Measurements from ENCODE around the gene SLC25A21. TPM values are rescaled to one million over a fixed set of nuclear protein-coding genes. Genes with fewer than 3 reads are reported as not detected.
"Not testable (repeated sequence)": the region's sequence is repeated elsewhere in the genome, so short reads cannot be mapped to it uniquely, and the experiment has no call there.

Gene SLC25A21
- total RNA-seq, 2 experiments from 2014 or later = not detected

- intact Hi-C loops (cut with micrococcal nuclease) = no loop called here
- Mint-ChIP-seq H3K27ac (no peak overlapping the region), H3K36me3 (ENCODE audit: low read depth) (no peaks in the 10 kb centered on the region), H3K9me3 (peaks cover 2% of the 10 kb centered on the region), H3K4me1 (ENCODE audit: low read depth) (no peaks in the 10 kb centered on the region), H3K27me3 (peaks cover 2% of the 10 kb centered on the region), H3K4me3 (no peak overlapping the region)
- no peak for DNase-seq
- ChIA-PET CTCF (no interaction called here), POLR2A (no interaction called here)
- ATAC-seq = no peak
- TF ChIP-seq, protein P1, sequence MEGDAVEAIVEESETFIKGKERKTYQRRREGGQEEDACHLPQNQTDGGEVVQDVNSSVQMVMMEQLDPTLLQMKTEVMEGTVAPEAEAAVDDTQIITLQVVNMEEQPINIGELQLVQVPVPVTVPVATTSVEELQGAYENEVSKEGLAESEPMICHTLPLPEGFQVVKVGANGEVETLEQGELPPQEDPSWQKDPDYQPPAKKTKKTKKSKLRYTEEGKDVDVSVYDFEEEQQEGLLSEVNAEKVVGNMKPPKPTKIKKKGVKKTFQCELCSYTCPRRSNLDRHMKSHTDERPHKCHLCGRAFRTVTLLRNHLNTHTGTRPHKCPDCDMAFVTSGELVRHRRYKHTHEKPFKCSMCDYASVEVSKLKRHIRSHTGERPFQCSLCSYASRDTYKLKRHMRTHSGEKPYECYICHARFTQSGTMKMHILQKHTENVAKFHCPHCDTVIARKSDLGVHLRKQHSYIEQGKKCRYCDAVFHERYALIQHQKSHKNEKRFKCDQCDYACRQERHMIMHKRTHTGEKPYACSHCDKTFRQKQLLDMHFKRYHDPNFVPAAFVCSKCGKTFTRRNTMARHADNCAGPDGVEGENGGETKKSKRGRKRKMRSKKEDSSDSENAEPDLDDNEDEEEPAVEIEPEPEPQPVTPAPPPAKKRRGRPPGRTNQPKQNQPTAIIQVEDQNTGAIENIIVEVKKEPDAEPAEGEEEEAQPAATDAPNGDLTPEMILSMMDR (IDR thresholded peaks at IDR 0.05) = no peak
Observed at GRCh38 chr14:36863271-36863670, 309.1 kb downstream of the SLC25A21 start.

DNA sequence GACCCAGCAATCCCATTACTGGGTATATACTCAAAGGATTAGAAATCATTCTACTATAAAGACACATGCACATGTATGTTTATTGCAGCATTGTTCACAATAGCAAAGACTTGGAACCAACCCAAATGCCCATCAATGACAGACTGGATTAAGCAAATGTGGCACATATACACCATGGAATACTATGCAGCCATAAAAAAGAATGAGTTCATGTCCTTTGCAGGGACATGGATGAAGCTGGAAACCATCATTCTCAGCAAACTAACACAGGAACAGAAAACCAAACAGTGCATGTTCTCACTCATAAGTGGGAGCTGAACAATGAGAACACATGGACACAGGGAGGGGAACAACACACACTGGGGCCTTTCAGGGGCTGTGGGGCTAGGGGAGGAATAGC is 310.2 kb downstream of the SLC25A21 start:
- H3K27ac Mint-ChIP-seq; ATAC-seq; H3K36me3 Mint-ChIP-seq (ENCODE audit: low read depth); H3K27me3 Mint-ChIP-seq; H3K9me3 Mint-ChIP-seq; CTCF ChIA-PET; H3K4me3 Mint-ChIP-seq; H3K4me1 Mint-ChIP-seq (ENCODE audit: low read depth); POLR2A ChIA-PET; intact Hi-C loops (cut with micrococcal nuclease); DNase-seq: not testable (repeated sequence)

GRCh38 chr14:36860831-36861230 is 311.6 kb downstream of the SLC25A21 start:
- Mint-ChIP-seq H3K4me3 (no peak overlapping the region), H3K4me1 (ENCODE audit: low read depth) (no peaks in the 10 kb centered on the region), H3K9me3 (peaks cover 2% of the 10 kb centered on the region), H3K27ac (no peak overlapping the region), H3K36me3 (ENCODE audit: low read depth) (no peaks in the 10 kb centered on the region), H3K27me3 (peaks cover 3% of the 10 kb centered on the region)
- intact Hi-C loops (cut with micrococcal nuclease) = no loop called here
- ChIA-PET POLR2A (interaction anchor here (0.9 kb wide), 1 partner anchor 53 kb away, joined by 3 read pairs; no protein-coding TSS in a partner anchor), CTCF (no interaction called here)
- ATAC-seq (no peak), DNase-seq (no peak)
- TF ChIP-seq, protein P1 (IDR thresholded peaks at IDR 0.05) = no peak

DNA sequence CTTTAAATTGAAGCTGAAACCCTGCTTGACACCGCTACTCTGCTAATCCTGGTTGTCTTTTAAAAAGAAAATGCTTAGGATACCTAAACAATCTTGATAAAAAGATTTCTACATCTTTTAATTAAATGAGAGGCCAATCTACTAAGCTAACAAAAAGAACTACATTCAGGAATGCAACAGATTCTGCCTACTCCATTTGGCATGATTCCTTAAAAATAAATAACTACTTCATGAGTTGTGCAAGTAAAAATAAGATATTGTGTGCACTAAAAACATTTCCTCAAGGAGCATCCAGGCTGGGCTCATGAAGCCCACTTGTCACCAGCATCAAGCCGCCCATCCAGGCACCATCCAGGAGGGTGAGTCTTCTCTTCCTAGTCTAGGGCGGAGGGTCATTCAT is 313.3 kb downstream of the SLC25A21 start:
- Mint-ChIP-seq H3K4me3 (no peak overlapping the region), H3K27ac (no peak overlapping the region), H3K27me3 (peaks cover 3% of the 10 kb centered on the region), H3K9me3 (peaks cover 2% of the 10 kb centered on the region), H3K36me3 (ENCODE audit: low read depth) (no peaks in the 10 kb centered on the region), H3K4me1 (ENCODE audit: low read depth) (no peaks in the 10 kb centered on the region)
- ATAC-seq (no peak), DNase-seq (no peak)
- intact Hi-C loops (cut with micrococcal nuclease) = no loop called here
- TF ChIP-seq, protein P1 (IDR thresholded peaks at IDR 0.05) = no peak
- CTCF ChIA-PET = no interaction called here
- POLR2A ChIA-PET = no interaction called here

GRCh38 chr14:36857842-36858445 is 314.5 kb downstream of the SLC25A21 start:
- TF ChIP-seq, protein P1 (IDR thresholded peaks at IDR 0.05) = no peak
- H3K36me3 Mint-ChIP-seq (ENCODE audit: low read depth) = no peaks in the 10 kb centered on the region
- intact Hi-C loops (cut with micrococcal nuclease) = no loop called here

More at GRCh38 chr14:36857842-36858445, 314.5 kb downstream of the SLC25A21 start:
- ATAC-seq (no peak), DNase-seq (no peak)
- POLR2A ChIA-PET = no interaction called here
- H3K27me3 Mint-ChIP-seq = peaks cover 3% of the 10 kb centered on the region
- no peaks in the 10 kb centered on the region for H3K9me3 Mint-ChIP-seq
- CTCF ChIA-PET = no interaction called here
- no peak overlapping the region for H3K4me3 Mint-ChIP-seq
- no peak overlapping the region for H3K27ac Mint-ChIP-seq
- no peaks in the 10 kb centered on the region for H3K4me1 Mint-ChIP-seq (ENCODE audit: low read depth)

Measured in activated CD8-positive, alpha-beta T cell treated with anti-CD3 and anti-CD28 coated beads for 36 hours (primary cell).